ENCODE results near the gene GABRR2.
A peak's percentile ranks its signal among the peaks of the same experiment; 100 is the strongest.

- TF ChIP-seq, protein P1, sequence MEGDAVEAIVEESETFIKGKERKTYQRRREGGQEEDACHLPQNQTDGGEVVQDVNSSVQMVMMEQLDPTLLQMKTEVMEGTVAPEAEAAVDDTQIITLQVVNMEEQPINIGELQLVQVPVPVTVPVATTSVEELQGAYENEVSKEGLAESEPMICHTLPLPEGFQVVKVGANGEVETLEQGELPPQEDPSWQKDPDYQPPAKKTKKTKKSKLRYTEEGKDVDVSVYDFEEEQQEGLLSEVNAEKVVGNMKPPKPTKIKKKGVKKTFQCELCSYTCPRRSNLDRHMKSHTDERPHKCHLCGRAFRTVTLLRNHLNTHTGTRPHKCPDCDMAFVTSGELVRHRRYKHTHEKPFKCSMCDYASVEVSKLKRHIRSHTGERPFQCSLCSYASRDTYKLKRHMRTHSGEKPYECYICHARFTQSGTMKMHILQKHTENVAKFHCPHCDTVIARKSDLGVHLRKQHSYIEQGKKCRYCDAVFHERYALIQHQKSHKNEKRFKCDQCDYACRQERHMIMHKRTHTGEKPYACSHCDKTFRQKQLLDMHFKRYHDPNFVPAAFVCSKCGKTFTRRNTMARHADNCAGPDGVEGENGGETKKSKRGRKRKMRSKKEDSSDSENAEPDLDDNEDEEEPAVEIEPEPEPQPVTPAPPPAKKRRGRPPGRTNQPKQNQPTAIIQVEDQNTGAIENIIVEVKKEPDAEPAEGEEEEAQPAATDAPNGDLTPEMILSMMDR (conservative IDR thresholded peaks at IDR 0.05; ENCODE audit: low read length): peak; percentile 50
- no peak for TF ChIP-seq EZH2phosphoT487 (IDR thresholded peaks at IDR 0.05; ENCODE audit: borderline replicate concordance)
These were observed 15.6 kb downstream of the GABRR2 start for GRCh38 chr6:89299466-89299850.

Measured in Loucy (cell line).